ENCODE results near the gene TMEM81.

GRCh38 chr1:205128050-205128449, 43.8 kb upstream of the TMEM81 start:
- no peak for TF ChIP-seq REST (IDR thresholded peaks at IDR 0.05; ENCODE audit: insufficient read depth in 1 of 2, low read depth in 2 of 2, low read length in 2 of 2)
- no peak for TF ChIP-seq POLR2AphosphoS5 (IDR thresholded peaks at IDR 0.05; ENCODE audit: low read depth, low read length)
- no peak for TF ChIP-seq SIN3A (IDR thresholded peaks at IDR 0.05; ENCODE audit: borderline replicate concordance, insufficient read depth, low read length)
- TF ChIP-seq TAF1 (IDR thresholded peaks at IDR 0.05; ENCODE audit: borderline replicate concordance, insufficient read depth, low read length) = no peak
- no peak for TF ChIP-seq FOXP2 (optimal IDR thresholded peaks at IDR 0.05; ENCODE audit: borderline replicate concordance, extremely low read depth, extremely low read length, insufficient read depth)
